ENCODE data around the gene TMC2.
"Not testable (repeated sequence)": the region's sequence is repeated elsewhere in the genome, so short reads cannot be mapped to it uniquely, and the experiment has no call there.

Gene TMC2

DNA sequence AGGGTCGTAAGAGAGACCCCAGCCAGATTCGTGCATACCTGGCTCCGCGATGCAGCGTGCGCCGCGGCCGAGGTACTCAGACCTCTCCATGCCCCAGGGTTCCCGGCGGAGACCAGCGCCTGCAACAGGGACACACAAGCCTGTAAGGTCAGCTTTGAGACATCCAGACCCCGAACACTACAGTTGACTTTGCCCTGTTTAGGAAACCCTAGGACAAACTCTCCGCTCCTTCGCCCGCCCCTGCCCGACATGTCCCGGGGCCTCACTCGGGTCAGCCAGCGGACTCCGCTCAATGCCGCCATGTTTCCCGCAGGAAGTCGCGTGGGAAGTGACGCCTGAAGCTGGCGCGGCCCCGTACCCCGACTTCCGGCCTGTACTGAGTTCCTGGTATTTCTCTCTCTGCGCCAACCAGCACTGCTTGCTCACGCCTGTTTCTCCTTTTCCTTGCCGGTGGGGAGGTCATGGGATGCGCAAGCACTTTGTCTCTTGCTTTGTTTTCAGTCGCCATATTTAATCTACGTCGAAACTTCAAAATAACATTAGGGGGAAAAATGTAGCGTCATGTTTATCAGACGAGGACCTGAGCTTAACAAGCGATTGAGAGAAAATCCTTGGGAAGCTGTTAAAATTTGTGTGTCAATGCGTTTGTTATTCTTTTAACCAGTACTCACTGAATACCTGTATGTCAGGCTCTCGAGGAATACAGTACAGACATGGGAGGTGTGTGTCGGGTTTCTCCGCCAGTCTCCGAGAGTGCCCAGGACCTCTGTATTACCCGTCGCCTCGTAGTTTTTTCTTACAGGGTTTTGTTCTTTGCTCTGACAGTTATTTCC lies 127.7 kb downstream of the TMC2 start, which contains the start of gene IDH3B:
IDH3B (minus strand) TSS at position 330 of the 833 bp plus-strand sequence; CDS start at position 302, 28 bp downstream.
- Mint-ChIP-seq H3K36me3 (ENCODE audit: low read depth) (peaks cover 22% of the 10 kb centered on the region), H3K4me3 (peak within 1 kb of the TSS; percentile 88), H3K4me1 (peaks cover 29% of the 10 kb centered on the region), H3K27me3 (ENCODE audit: low read depth, poor library complexity) (peaks cover 32% of the 10 kb centered on the region), H3K9me3 (no peaks in the 10 kb centered on the region), H3K27ac (peak within 1 kb of the TSS; percentile 98)
- peak; percentile 88 for DNase-seq
- TF ChIP-seq, protein P1, sequence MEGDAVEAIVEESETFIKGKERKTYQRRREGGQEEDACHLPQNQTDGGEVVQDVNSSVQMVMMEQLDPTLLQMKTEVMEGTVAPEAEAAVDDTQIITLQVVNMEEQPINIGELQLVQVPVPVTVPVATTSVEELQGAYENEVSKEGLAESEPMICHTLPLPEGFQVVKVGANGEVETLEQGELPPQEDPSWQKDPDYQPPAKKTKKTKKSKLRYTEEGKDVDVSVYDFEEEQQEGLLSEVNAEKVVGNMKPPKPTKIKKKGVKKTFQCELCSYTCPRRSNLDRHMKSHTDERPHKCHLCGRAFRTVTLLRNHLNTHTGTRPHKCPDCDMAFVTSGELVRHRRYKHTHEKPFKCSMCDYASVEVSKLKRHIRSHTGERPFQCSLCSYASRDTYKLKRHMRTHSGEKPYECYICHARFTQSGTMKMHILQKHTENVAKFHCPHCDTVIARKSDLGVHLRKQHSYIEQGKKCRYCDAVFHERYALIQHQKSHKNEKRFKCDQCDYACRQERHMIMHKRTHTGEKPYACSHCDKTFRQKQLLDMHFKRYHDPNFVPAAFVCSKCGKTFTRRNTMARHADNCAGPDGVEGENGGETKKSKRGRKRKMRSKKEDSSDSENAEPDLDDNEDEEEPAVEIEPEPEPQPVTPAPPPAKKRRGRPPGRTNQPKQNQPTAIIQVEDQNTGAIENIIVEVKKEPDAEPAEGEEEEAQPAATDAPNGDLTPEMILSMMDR (IDR thresholded peaks at IDR 0.05) = no peak

DNA sequence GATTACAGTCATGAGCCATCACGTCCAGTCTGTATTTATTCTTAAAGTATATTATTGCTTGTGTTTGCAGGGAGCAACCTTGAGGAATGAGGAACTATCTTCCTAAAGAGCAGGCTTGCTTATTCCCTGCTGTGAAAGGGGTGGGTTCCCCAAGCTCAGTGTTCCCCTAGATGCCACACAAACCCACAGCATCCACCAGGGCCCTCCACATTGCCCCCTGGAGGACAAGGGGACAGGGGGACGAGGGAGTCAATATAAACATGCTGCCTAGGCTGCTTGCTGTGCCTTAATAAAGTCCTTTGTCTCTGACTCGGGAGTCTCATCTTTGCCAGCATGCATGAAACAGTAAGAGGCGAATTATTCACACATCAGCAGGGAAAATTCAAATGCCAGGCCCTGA lies 135.6 kb downstream of the TMC2 start:
- TF ChIP-seq, protein P1 (IDR thresholded peaks at IDR 0.05) = no peak
- DNase-seq = no peak
- peaks cover 77% of the 10 kb centered on the region for H3K27me3 Mint-ChIP-seq (ENCODE audit: low read depth, poor library complexity)
- no peak overlapping the region for H3K4me3 Mint-ChIP-seq
- no peaks in the 10 kb centered on the region for H3K9me3 Mint-ChIP-seq
- no peaks in the 10 kb centered on the region for H3K4me1 Mint-ChIP-seq
- H3K36me3 Mint-ChIP-seq (ENCODE audit: low read depth) = no peaks in the 10 kb centered on the region
- no peak overlapping the region for H3K27ac Mint-ChIP-seq

DNA sequence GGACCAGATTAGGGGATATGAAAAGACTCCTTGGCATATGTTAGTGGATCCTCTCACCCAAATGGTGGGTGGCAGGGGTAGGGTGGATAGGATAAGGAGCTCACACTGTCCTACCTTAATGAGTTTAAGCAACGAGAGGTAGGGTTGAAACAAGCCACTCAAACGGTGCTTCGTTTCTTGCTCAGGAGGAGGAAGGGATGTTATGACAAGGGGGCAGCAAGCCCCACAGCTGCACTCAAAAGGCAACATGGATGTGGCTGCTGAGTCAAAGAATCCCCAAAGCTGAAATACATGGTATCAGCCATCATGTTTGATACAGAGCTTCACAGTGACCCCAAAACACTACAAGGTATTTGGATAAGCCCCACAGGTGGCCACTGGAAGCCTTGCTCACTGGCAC lies 136.1 kb downstream of the TMC2 start:
- Mint-ChIP-seq H3K4me1 (no peaks in the 10 kb centered on the region), H3K9me3 (no peaks in the 10 kb centered on the region), H3K27me3 (ENCODE audit: low read depth, poor library complexity) (peaks cover 80% of the 10 kb centered on the region), H3K27ac (no peak overlapping the region), H3K4me3 (no peak overlapping the region), H3K36me3 (ENCODE audit: low read depth) (no peaks in the 10 kb centered on the region)
- DNase-seq = no peak
- TF ChIP-seq, protein P1 (IDR thresholded peaks at IDR 0.05) = no peak

DNA sequence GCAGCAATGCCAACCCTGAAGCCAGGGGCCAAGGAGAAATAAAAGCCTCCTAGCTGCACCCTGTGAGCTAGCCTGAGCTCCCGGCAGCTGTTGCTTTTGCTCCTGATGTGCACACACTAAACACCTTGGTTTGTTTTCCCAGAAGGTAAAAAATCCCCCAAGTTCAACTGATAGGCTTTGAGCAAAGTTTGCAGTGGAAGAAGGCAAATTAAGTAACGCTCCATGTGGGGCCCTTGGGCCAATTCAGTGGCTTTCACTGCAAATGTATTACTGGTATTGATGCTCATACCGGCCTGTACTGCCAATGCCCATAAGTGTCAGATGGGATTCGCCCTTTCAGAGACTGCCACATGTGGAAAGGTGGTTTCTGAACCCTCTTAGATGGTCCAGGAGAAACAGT lies 137.1 kb downstream of the TMC2 start:
- Mint-ChIP-seq H3K27me3 (ENCODE audit: low read depth, poor library complexity) (peaks cover 76% of the 10 kb centered on the region), H3K4me1 (no peaks in the 10 kb centered on the region)

DNA sequence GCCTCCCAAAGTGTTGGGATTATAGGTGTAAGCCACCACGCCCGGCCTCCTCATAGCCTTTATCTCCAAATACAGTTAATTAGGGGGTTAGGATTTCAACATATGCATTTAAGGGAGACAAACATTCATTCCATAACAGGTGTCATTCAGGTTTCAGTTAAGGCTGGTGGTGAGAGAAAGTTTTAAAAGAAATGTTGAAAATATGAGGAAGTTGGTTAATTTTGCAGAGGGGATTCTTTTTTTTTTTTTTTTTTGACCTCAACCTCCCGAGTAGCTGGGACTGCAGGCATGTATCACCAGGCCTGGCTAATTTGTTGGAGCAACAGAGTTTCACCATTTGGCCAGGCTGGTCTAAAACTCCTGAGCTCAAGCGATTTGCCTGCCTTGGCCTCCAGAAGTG lies 143.7 kb downstream of the TMC2 start:
- Mint-ChIP-seq H3K4me1 (no peaks in the 10 kb centered on the region), H3K27me3 (ENCODE audit: low read depth, poor library complexity) (peaks cover 78% of the 10 kb centered on the region), H3K36me3 (ENCODE audit: low read depth) (no peaks in the 10 kb centered on the region), H3K4me3 (no peak overlapping the region), H3K9me3 (peaks cover 20% of the 10 kb centered on the region), H3K27ac (no peak overlapping the region)
- DNase-seq = no peak
- TF ChIP-seq, protein P1 (IDR thresholded peaks at IDR 0.05) = no peak

More for the DNA sequence above, 137.1 kb downstream of the TMC2 start:
- no peak overlapping the region for H3K4me3 Mint-ChIP-seq
- H3K36me3 Mint-ChIP-seq (ENCODE audit: low read depth) = no peaks in the 10 kb centered on the region
- H3K27ac Mint-ChIP-seq = no peak overlapping the region
- no peak for DNase-seq
- H3K9me3 Mint-ChIP-seq = no peaks in the 10 kb centered on the region
- TF ChIP-seq, protein P1 (IDR thresholded peaks at IDR 0.05) = no peak

DNA sequence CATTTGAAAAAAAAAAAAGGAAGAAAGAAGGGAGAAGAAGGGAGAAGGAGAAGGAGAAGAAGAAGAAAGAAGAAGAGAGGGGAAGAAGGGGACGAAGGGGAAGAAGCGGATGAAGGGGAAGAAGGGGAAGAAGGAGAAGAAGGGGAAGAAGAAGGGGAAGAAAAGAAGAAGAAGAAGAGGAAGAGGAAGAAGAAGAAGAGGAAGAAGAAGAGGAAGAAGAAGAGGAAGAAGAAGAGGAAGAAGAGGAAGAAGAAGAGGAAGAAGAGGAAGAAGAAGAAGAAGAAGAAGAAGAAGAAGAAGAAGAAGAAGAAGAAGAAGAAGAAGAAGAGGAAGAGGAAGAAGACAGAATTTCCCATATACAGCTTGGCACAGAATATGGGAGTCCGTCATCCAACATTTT lies 145.7 kb downstream of the TMC2 start:
- not testable (repeated sequence) for DNase-seq; H3K36me3 Mint-ChIP-seq (ENCODE audit: low read depth); H3K4me3 Mint-ChIP-seq; H3K4me1 Mint-ChIP-seq; H3K27ac Mint-ChIP-seq
- Mint-ChIP-seq H3K27me3 (ENCODE audit: low read depth, poor library complexity) (peaks cover 84% of the 10 kb centered on the region), H3K9me3 (peaks cover 20% of the 10 kb centered on the region)

DNA sequence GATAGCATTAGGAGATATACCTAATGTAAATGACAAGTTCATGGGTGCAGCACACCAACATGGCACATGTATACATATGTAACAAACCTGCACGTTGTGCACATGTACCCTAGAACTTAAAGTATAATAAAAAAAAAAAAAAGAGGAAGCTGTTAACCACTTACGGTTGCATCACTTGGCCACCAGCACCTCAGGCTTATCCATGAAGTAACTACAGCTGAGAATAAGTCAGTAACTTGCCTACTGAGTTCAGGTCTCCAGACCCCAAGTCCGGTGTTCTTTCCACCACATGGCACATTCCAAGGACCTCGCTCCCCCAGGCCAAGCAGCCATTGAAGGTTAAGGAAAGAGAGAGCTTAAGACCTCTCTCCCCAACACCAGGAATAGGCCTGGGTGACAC lies 148.4 kb downstream of the TMC2 start:
- Mint-ChIP-seq H3K27me3 (ENCODE audit: low read depth, poor library complexity) (peaks cover 92% of the 10 kb centered on the region), H3K9me3 (peaks cover 20% of the 10 kb centered on the region), H3K4me1 (peaks cover 20% of the 10 kb centered on the region)
- H3K27ac Mint-ChIP-seq; H3K36me3 Mint-ChIP-seq (ENCODE audit: low read depth); DNase-seq; H3K4me3 Mint-ChIP-seq: not testable (repeated sequence)
